Measurements from ENCODE around the gene TRIM65. TPM values are rescaled to one million over a fixed set of nuclear protein-coding genes. Genes with fewer than 3 reads are reported as not detected.

TRIM65 gene, protein sequence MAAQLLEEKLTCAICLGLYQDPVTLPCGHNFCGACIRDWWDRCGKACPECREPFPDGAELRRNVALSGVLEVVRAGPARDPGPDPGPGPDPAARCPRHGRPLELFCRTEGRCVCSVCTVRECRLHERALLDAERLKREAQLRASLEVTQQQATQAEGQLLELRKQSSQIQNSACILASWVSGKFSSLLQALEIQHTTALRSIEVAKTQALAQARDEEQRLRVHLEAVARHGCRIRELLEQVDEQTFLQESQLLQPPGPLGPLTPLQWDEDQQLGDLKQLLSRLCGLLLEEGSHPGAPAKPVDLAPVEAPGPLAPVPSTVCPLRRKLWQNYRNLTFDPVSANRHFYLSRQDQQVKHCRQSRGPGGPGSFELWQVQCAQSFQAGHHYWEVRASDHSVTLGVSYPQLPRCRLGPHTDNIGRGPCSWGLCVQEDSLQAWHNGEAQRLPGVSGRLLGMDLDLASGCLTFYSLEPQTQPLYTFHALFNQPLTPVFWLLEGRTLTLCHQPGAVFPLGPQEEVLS
- total RNA-seq: 21.9 and 22.5 TPM in 2 replicates

DNA sequence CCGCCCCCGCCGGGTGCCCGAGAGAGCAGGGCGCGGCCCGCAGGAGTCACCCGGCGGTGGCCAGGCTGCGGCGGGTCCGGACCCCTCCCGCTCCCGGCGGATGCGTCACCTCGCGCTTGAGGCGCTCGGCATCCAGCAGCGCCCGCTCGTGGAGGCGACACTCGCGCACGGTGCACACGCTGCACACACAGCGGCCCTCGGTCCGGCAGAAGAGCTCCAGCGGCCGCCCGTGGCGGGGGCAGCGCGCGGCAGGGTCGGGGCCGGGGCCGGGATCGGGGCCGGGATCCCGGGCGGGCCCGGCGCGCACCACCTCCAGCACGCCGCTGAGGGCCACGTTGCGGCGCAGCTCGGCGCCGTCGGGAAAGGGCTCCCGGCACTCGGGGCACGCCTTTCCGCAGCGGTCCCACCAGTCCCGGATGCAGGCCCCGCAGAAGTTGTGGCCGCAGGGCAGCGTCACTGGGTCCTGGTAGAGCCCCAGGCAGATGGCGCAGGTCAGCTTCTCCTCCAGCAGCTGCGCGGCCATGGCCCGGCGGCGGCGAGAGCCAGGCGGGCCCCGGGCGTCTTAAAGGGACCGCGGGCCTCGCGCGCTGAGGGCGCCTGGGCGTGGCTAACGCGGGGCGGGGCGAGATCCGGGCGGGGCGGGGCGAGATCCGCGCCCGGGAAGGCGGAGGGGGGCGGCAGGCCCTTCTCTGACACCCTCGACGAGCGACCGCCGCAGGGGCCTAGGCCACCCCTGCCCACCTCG, at the start of gene TRIM65:
Gene TRIM65, minus strand, starts transcription at position 537 of the 745 bp plus-strand sequence. Its CDS starts 14 bp downstream, at position 523.
- H3K4me3 ChIP-seq (ENCODE audit: low read depth, low read length): peak within 1 kb of the TSS; percentile 79
- peak; percentile 76 for DNase-seq (ENCODE audit: low read depth)
- TF ChIP-seq, protein P1, sequence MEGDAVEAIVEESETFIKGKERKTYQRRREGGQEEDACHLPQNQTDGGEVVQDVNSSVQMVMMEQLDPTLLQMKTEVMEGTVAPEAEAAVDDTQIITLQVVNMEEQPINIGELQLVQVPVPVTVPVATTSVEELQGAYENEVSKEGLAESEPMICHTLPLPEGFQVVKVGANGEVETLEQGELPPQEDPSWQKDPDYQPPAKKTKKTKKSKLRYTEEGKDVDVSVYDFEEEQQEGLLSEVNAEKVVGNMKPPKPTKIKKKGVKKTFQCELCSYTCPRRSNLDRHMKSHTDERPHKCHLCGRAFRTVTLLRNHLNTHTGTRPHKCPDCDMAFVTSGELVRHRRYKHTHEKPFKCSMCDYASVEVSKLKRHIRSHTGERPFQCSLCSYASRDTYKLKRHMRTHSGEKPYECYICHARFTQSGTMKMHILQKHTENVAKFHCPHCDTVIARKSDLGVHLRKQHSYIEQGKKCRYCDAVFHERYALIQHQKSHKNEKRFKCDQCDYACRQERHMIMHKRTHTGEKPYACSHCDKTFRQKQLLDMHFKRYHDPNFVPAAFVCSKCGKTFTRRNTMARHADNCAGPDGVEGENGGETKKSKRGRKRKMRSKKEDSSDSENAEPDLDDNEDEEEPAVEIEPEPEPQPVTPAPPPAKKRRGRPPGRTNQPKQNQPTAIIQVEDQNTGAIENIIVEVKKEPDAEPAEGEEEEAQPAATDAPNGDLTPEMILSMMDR (IDR thresholded peaks at IDR 0.05; ENCODE audit: insufficient read depth, low read depth, low read length): peak; percentile 10

DNA sequence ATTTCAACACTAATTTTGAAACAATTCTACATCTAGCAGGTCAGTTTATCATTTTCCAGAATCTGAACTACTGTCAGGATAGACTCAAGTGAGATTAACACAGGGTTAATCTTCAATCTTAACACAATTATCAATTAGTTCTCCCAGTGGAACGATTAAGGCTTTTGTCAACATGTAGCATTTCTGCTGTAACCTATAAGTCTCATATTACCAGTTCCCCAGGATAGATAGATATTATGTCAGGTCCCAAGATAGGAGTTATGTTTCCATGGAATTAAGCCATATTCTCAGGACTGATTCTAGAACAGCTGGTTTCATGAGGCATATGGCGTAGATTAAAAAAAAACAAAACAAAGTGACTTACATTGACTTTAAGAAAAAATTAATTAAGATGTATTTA, 48.5 kb upstream of the TRIM65 start:
- TF ChIP-seq, protein P1 (IDR thresholded peaks at IDR 0.05; ENCODE audit: insufficient read depth, low read depth, low read length): no peak

DNA sequence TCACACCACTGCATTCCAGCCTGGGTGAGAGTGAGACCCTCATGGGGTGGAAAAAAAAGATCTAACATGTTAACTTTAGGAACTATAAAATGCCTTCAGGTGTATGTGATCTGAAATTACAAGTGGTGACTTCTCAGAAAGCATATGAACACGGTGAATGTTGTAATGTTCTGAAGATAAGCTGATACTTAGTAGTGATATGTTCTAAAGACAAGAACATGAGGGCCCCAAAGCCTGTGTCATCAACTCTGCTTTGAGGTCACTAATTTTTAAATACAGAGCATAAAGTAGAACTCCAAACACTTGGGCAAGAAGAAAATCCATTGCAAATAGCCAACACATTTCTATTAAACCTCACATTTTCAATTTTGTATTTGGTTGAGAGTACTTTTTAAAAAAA, 46.7 kb upstream of the TRIM65 start:
- TF ChIP-seq, protein P1 (IDR thresholded peaks at IDR 0.05; ENCODE audit: insufficient read depth, low read depth, low read length): no peak
- DNase-seq (ENCODE audit: low read depth): no peak
- no peak overlapping the region for H3K4me3 ChIP-seq (ENCODE audit: low read depth, low read length)

More for the DNA sequence above, 48.5 kb upstream of the TRIM65 start:
- no peak overlapping the region for H3K4me3 ChIP-seq (ENCODE audit: low read depth, low read length)
- DNase-seq (ENCODE audit: low read depth): no peak

DNA sequence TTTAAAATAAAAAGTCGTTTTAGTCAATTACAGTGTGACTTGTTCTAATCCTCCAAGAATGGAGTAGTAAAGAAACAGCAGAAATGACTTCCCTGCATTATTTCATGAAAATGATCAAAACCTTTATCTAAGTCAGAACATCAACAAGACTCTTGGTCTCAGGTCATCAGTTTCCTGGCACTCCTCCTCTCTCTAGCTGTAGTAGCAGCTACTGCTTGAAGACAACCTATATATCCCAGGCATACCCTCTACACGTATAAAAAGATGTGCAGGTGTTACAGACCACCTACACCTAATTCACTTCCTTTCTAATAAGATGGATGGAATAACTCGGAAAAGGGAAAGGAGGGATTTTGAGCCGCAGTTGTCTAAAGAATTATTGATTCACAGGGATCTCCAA, 45.7 kb upstream of the TRIM65 start:
- DNase-seq (ENCODE audit: low read depth): no peak
- H3K4me3 ChIP-seq (ENCODE audit: low read depth, low read length): no peak overlapping the region
- TF ChIP-seq, protein P1 (IDR thresholded peaks at IDR 0.05; ENCODE audit: insufficient read depth, low read depth, low read length): no peak

DNA sequence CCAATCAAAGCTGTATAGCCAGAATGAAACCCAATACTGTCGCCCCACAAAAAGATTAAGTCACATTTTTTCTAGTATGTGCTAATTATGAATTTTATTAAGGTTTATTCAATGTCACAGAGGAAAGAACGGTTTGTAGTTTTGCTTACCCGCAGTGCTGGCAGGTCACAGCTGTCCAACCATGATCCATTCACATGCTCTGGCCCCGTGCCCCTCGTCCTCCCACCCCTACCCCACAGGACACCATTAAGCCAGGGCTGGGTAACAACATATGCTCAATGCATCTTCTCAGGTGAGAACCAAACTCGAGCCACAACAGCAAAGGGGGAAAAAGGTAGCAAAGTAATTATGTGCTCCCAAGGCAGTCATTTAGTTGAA, 44.7 kb upstream of the TRIM65 start:
- no peak for DNase-seq (ENCODE audit: low read depth)
- peak overlapping the region; percentile 40 for H3K4me3 ChIP-seq (ENCODE audit: low read depth, low read length)
- TF ChIP-seq, protein P1 (IDR thresholded peaks at IDR 0.05; ENCODE audit: insufficient read depth, low read depth, low read length): no peak

DNA sequence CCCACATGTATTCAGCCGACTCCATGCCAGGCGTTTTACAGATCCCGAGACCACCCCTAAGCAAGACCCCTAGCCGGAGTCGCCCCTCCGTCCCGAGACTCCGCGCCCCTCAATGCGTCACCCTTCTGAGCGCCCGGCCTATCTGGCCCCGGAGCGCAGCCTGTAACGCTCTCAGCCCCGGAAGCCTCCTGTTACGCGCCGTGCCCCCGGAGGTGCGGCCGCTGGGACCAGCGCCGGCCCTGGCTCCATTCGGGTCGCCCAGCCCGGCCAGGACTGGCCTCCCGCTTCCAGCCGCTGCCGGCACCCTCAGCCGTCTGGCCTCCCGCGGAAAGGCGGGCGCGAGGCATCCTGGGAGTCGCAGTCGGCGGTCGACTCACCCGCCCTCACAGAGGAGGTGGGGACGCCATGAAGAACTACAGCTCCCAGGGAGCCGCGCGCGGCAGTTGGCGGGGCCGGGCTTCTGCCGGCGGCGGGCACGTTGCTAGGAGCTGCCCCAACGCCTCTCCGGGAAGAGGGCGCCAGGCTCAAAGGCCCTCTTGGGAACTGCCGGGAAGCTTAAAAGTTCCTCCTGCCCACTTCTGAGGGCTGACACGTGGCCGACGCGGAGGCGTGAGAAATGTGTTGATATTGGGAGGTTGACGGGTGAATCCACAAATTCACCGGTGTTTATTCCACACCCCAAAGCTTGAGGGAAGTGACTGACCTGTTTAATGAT, 44.1 kb upstream of the TRIM65 start, which contains the start of gene FBF1:
Gene FBF1, minus strand, starts transcription at position 316 of the 715 bp plus-strand sequence. CDS start 2,893 bp downstream, outside the sequence.
- DNase-seq (ENCODE audit: low read depth): peak; percentile 95

More for the DNA sequence above, 44.1 kb upstream of the TRIM65 start, which contains the start of gene FBF1:
- TF ChIP-seq, protein P1 (IDR thresholded peaks at IDR 0.05; ENCODE audit: insufficient read depth, low read depth, low read length): no peak
- peak within 1 kb of the TSS; percentile 88 for H3K4me3 ChIP-seq (ENCODE audit: low read depth, low read length)
